HG03064 (cell line): ENCODE results near the gene NOXA1.

Source experiments
- ATAC-seq: cut with Tn5 transposase; IDR thresholded peaks from one replicate; pipeline ENCODE4 v1.9.1; 2021; ENCODE audit warnings: low read depth; ENCODE audit not compliant: unreplicated experiment

Gene NOXA1

GRCh38 chr9:137387114-137387890 is 35.9 kb upstream of the NOXA1 start:
- ATAC-seq, result no peak

DNA sequence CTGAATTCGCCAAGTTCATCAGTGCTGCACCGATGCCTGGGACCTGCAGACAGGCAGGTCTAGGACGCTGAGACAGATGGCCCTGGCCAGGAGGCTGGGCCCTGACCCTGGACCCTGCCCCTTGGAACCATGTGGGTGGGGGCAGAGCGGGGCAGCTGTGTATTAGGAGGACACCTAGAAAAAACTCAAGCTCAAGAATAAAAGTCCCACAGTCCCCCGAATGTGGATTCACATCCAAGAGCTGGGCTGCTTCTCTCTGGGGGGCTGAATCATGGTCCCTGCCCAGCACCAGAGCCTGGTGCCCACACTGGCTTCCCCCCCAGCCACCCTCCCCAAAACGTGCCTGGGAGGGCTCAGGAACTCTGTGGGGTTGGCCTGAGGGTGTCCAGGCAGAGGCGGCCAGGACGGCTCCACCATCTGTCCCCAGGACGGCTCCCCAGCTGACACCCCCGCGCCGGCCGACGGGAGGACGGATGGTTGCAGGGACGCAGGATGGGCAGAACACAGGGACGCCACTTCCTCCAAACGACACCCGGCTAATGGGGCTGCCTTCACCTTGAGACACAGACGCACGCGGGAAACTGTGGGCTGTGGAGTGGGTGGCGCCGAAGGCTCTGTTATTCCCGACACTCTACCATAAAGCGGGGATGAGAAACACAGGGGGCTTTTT is 35.2 kb upstream of the NOXA1 start:
- no peak for ATAC-seq

DNA sequence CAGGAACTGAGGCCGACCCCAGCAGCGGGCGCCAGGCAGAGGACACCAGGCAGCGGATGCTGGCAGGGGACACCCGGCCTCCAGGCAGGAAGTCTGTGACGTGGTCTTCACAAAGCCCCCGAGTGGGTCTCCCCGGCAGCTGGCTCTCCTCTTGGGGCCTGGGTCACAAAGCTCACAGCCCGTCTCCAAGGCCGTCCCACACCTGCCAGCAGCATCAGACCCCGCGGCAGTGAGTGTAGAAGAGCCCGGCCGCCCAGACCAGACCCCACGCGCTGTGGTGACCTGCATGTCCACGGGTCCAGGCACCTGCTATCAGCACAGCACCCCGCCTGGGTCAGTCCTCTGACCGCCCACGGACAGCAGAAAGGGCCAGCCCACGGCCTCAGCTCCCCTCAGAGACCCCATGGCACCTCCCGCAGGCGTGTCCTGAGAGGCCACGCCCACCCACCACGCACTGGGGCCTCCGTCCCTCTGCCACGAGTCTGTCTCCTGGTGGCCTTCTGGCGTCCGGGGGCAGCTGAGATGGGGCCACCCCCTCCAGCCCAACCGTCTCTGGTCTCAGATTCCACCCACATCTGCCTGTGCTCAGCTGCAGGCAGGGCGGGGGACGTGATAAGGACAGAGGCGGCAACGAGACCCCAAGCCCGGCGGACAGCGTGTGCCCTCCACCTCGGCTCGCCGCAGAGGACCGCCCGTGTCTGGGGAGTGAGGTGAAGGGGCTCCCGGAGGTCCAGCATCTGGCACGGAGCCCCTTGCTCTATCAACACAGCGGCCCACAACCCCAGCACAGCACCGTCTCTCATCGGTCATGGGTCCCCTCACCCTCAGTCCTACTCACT is 34.4 kb upstream of the NOXA1 start:
- no peak for ATAC-seq

- no peak for ATAC-seq
These were observed 33.8 kb upstream of the NOXA1 start for GRCh38 chr9:137389428-137389746.

DNA sequence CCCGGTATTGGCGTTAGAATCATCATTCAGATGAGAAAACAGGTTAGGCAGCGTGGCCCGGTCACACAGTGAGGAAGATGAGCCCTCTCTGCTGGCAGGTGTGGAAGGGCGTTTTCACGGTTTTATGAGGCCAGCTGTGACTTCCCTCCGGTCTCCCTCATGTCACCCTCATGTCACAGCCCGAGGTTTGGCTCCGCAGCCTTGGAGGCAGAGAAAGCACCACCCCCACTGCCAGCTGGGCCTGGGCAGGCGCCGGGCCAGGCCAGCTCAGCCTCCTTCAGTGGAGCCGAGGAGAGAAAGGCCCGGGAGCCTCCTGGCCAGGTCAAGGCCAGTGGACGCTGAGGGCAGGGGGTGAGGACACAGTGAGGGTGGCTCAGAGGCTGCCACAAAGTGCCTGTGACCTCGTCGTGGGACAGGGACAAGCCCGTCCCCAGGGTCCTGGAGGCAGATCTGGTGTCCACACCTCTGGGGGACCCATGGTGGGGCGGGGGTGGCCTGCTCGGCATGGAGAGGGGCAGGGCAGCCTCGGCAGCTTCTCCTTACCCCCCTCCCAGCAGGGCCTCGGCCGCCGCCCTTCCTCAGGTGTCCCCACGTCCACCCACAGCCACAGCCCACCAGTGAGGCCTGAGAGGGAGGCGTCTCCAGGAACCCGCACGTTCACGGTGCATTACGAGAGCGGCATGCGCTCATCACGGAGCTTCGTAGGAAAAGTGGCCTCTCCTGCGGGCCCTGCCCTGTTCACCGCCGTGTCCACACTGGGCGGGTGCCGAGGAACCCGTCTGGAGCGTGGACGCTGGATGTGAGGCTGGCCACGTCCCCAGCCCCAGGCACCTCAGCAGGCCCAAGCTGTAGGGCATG is 32.4 kb upstream of the NOXA1 start:
- ATAC-seq, result no peak

DNA sequence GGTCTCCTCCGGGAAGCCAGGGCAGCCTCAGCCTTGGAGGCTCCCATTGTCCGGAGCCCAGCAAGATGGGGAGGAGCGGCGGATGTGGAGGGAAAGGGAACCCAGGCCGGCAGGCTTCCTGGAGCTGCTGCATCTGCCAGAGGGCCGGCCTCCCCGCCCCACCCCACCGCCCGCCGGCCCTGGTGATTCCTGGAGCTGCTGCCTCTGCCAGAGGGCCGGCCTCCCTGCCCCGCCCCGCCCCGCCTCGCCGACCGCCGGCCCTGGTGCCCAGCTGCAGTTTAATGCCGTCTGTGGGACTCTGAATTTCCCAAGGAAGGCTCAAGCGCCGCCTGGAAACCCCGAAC is 31.8 kb upstream of the NOXA1 start:
- no peak for ATAC-seq

- ATAC-seq, result no peak
These were observed 30.8 kb upstream of the NOXA1 start for GRCh38 chr9:137392232-137393007.

DNA sequence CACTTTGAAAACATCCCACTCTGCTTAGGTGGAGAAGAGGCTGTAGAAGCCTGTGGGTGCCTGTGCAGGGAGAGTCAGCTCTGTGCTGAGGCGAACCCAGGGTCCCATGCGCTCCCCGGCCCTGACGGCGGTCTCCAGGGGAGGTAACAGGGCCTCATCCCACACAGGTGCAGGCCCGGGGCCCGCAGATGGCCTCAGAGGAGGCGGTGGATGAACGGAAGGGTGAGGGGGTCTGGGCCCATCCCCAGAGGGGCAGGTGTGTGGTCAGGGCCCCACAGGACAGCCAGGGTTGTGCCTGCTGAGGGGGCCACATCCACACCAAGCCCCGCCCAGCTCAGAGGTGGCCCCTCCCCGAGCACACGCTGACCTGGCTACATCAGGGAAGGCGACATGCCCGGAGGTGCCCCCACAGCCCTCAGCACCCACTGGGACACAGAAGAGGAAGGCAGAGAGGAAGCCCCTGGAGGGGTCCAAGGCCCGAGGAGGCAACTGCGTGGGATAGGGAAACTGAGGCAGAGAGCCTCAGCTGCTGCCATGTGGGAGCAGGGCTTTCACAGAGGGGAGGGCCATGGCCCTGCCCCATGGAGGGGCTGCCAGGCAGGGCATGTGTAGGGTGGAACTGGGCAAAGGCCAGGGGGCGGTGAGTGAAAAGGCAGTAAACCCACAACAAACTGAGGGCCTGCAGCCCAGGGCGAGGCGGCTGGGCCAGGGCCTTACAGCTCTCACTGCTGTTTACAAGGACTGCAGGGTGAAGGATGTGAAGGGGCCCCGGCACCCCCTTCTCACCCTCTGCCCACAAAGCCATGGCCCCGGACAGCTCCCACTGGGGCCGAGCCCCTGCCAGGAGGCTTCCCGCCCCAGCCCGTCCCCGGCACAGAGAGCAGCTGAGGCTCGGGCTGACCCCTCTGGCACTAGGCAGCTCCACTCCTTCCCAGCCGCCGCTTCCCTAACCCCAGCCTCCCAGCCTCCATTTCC is 29.7 kb upstream of the NOXA1 start:
- no peak for ATAC-seq

GRCh38 chr9:137394866-137395665 is 28.1 kb upstream of the NOXA1 start:
- ATAC-seq, result no peak

- no peak for ATAC-seq
These were observed 27.6 kb upstream of the NOXA1 start for GRCh38 chr9:137395666-137396010.

DNA sequence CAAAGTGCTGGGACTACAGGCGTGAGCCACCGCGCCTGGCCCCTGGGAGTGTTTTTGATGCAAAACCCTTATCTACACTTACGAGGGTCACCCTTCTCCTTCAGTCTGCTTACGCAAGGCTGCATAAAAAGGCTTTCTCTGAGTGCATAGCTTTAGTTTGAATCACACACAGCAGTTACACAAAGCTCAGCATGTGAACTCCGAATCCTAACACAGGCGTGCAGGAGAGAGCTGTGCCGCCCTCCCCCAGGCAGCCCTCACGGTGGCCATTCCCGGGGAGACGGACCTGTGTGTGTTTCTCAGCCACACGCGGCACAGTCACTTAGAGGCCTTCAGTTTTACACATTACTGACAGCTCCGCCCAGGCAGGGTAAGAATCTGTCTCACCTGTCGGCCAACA is 27.0 kb upstream of the NOXA1 start:
- no peak for ATAC-seq

- ATAC-seq, result no peak
These were observed 26.4 kb upstream of the NOXA1 start for GRCh38 chr9:137396634-137397367.

DNA sequence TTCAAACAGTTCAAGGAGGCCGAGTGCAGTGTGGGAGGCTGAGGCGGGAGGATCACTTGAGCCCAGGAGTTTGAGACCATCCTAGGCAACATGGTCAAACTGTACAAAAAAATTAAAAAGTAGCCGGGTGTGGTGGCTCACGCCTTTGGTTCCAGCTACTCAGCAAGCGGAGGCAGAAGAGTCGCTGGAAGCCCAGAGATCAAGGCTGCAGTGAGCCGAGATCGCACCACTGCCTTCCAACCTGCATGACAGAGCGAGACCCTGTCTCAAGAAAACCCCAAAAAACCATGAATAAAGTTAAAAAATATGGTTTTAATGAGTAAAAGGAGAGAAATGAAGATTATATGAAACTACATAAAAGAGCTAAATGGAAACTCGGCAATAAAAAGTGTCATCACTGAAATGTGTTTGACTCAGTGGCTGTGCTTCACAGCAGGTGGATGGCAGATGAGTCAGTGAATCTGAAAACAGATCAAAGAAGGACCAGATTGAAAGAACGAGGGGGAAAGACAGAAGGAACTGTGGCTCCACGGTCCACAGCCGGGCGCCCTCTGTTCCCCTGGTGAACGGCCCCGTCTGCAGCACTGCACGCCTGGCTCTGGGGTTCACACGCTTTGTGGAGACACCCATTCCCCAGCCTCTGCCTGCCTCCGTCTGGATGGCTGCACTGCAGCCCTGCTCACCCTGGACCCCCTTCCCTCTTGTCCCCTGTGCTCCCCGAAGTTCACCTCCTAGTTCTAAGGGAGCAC is 25.3 kb upstream of the NOXA1 start:
- no peak for ATAC-seq

DNA sequence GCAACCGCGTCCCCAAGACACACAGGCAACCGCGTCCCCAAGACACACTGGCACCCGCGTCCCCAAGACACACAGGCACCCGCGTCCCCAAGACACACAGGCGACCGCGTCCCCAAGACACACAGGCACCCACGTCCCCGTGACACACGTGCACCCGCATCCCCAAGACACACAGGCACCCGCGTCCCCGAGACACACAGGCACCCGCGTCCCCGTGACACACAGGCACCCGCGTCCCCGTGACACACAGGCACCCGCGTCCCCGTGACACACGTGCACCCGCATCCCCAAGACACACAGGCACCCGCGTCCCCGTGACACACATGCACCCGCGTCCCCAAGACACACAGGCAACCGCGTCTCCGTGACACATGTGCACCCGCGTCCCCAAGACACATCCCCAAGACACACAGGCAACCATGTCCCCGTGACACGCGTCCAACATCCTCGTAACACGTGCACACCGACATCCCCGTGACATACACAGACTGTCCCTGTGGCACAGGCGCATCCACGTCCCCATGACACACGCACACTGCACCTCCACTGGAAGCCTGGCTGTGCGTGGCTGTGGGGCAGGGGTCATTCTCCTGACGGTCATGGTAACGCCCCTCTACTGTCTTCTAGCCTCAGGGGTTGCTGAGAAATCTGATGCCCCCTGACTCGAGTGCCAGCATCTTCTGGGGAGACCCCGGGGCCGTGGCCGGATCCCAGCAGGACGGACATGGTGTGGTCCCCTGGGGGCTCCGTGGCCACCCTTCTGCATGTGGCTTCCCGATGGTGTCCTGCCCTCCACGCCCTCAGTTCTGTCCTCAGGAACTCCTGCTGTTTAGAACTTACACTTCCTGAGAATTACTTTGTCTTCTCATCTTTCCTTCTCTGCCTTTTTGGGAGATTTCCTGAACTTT is 24.4 kb upstream of the NOXA1 start:
- no peak for ATAC-seq

DNA sequence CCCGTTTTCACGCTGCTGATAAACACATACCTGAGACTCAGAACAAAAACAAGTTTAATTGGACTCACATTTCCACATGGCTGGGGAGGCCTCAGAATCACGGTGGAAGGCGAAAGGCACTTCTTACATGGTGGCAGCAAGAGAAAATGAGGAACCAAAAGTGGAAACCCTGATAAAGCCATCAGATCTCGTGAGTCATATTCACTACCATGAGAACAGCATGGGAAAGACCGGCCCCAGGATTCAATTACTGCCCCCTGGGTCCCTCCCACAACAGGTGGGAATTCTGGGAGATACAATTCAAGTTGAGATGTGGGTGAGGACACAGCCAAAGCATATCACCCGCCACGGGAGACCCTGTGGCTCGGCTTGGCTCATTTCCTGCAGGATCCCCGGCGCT is 20.4 kb upstream of the NOXA1 start:
- ATAC-seq, result no peak

DNA sequence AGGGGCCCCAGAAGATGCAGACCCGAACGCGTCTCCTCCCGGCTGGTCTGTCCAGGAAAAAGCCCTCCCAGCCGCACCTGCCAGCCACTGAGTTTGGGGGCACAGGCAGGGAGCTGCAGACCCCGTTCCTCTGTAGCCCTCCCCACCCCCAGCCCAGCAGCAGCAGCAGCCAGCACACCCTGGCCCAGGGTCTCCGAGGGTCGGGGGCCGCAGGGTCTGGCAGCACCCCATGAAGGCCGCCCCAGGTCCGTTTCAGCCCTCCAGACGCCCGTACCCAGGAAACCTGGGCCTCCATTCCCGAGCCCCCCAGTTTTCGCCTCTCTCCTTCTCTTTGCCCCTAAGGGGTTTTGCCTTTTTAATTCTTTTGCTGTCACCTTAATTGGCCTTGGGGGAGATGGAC is 19.9 kb upstream of the NOXA1 start:
- no peak for ATAC-seq
